AG04449 (cell line): ENCODE data around the gene PPP3R1.

Source experiments
- CTCF ChIA-PET: fragments of 350-600 bp; formaldehyde crosslinking; extraction: SDS; loops from one replicate; lab custom pipeline; 2021; ENCODE audit warnings: antibody characterized with exemption; lab: Yijun Ruan, JAX
- POLR2A ChIA-PET: fragments of 400-600, 350-600 bp; formaldehyde crosslinking; extraction: SDS; loops from one replicate; lab custom pipeline; 2020; ENCODE audit warnings: antibody characterized with exemption, inconsistent platforms; lab: Yijun Ruan, JAX
- DNase-seq: peaks from one replicate; pipeline ENCODE4 v3.0.0-alpha.2; 2010; ENCODE audit warnings: low read depth, low spot score
- H3K4me3 ChIP-seq: 2 replicates; pipeline ENCODE4 v1.5.1; 2011; ENCODE audit warnings: low read depth, mild to moderate bottlenecking, control low read depth, low read length
- CTCF ChIP-seq: IDR thresholded peaks from one replicate; pipeline ENCODE4 v1.5.1; 2011; ENCODE audit warnings: mild to moderate bottlenecking, moderate library complexity, low read length, control low read depth, inconsistent platforms; ENCODE audit not compliant: insufficient read depth; ENCODE audit errors: missing control alignments

The PPP3R1 gene

DNA sequence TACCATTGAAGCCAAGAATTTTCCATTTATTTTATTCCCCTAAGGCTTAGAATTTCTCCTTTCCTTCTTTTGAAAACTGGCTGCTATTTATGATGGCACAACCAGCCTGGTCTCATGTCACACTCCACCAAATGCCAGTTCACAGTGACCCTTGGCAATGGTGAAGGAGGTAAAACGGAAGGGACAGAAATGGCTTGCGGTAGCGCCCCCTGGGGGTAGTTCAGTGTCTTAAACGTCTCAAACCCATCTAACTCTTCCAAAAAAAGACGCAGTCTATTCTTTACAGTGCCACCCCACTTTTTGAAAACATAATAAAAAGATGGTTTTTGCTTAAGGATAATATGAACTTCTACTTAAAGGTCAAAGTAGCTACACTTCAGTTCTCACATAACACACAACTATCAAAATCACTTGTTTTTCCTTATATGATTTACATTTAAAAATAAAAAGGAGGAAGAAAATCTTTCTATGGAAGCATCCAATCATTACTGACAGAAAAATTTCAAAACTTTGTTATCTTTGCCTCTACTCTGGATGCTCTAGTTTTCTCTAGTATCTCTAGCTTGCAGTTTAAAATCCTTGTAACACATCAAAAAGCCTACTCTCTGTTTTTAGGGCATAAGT is 66.7 kb downstream of the PPP3R1 start:
- POLR2A ChIA-PET, result no interaction called here

GRCh38 chr2:68182902-68183301 is 69.4 kb downstream of the PPP3R1 start:
- H3K4me3 ChIP-seq, result no peak overlapping the region
- CTCF ChIA-PET, result interaction anchor here (1.4 to 4.5 kb wide), 5 partner anchors 11 to 258 kb away, joined by 3 to 49 read pairs (median 5); no protein-coding TSS in a partner anchor
- POLR2A ChIA-PET, result no interaction called here
- no peak for DNase-seq
- TF ChIP-seq CTCF, result no peak

More for the DNA sequence above, 66.7 kb downstream of the PPP3R1 start:
- no peak for DNase-seq
- no peak overlapping the region for H3K4me3 ChIP-seq
- peak; percentile 51 for TF ChIP-seq CTCF
- CTCF ChIA-PET, result interaction anchor here (0.7 to 4.5 kb wide), 14 partner anchors 8 to 256 kb away, joined by 3 to 49 read pairs (median 4); partner anchors contain the start of gene PNO1

DNA sequence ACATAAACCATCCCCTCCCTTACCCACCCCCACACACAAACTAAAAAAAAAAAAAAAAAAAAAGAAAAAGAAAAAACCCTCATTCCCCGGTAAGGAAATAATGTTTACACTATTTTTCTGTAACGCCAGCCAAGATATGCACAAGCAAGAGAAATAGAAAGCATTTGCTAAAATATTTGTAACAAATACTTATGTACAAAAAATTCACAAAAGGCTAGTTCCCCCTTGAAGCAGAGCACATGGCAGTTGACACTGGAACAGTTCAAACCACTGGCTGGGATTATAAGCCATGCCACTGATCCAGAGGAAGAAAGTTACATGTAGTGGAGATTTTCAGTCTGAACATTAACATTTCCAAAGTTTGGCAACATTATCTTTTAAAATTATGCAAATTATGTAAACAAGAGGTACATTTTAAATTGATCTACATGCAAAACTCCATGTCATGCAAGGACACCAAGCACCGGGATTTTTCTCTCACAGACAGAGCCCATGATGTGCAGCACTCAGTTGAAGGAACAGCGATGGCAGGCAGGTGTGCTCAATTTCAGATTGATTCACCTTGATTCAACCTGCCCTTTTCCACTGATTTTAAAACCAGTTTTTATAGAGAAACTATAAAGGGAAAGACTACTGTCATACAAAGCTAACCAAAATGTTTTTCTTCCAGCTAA is 73.2 kb downstream of the PPP3R1 start:
- no peak for TF ChIP-seq CTCF
- DNase-seq, result no peak
- POLR2A ChIA-PET, result no interaction called here
- CTCF ChIA-PET, result interaction anchor here (1.2 to 5.7 kb wide), 3 partner anchors 10 to 16 kb away, joined by 3 to 50 read pairs (median 4); no protein-coding TSS in a partner anchor
- H3K4me3 ChIP-seq, result no peak overlapping the region

GRCh38 chr2:68178432-68178831 is 73.9 kb downstream of the PPP3R1 start:
- no peak for TF ChIP-seq CTCF
- ChIA-PET CTCF (interaction anchor here (1.2 to 5.7 kb wide), 5 partner anchors 8 to 264 kb away, joined by 3 to 50 read pairs (median 4); no protein-coding TSS in a partner anchor), POLR2A (interaction anchor here (1.6 kb wide), 1 partner anchor 11 kb away, joined by 4 read pairs; no protein-coding TSS in a partner anchor)
- H3K4me3 ChIP-seq, result no peak overlapping the region
- DNase-seq, result no peak

DNA sequence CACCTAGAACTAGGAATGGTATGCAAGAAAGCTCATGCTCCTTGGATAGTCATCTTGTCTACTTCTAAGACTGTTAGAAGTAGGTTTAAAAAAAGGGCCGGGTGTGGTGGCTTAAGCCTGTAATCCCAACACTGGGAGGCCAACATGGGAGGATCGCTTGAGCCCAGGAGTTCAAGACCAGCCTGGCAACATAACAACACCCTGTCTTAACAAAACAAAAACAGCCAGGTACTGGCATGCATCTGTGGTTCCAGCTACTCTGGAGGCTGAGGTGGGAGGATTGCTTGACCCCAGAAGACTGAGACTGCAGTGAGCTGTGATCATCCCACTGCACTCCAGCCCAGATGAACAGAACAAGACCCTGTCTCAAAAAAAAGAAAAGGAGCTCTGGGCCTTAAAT is 74.8 kb downstream of the PPP3R1 start:
- POLR2A ChIA-PET, result interaction anchor here (1.6 kb wide), 1 partner anchor 10 kb away, joined by 4 read pairs; no protein-coding TSS in a partner anchor

More for the DNA sequence above, 74.8 kb downstream of the PPP3R1 start:
- H3K4me3 ChIP-seq, result no peak overlapping the region
- CTCF ChIA-PET, result interaction anchor here (1.4 to 5.7 kb wide), 4 partner anchors 8 to 264 kb away, joined by 3 to 50 read pairs (median 6); no protein-coding TSS in a partner anchor
- TF ChIP-seq CTCF, result no peak
- DNase-seq, result no peak
